ENCODE data around the gene MARCHF9.

GRCh38 chr12:57755454-57756372 is 810 bp downstream of the MARCHF9 start:
- TF ChIP-seq CTCF (IDR thresholded peaks at IDR 0.05) (no peak), EP300 (IDR thresholded peaks at IDR 0.05) (no peak), POLR2A (IDR thresholded peaks at IDR 0.05) (no peak)
